Body of pancreas (tissue), 4 donors: ENCODE data around the gene NLRP5. TPM values are rescaled to one million over a fixed set of nuclear protein-coding genes. Genes with fewer than 3 reads are reported as not detected.
"Not testable (repeated sequence)": the region's sequence is repeated elsewhere in the genome, so short reads cannot be mapped to it uniquely, and the experiment has no call there.

Source experiments
- ATAC-seq: fragments of 150-250 bp; one replicate; pipeline ENCODE4 v1.9.1; 2016
- DNase-seq, 4 donors: peaks; one replicate each; pipeline ENCODE4 v3.0.0-alpha.2; 2019
- H3K27ac ChIP-seq, 4 donors: fragments of 200-600 bp; sonication (generic); 1 replicate in 3 of 4; 2 replicates in 1 of 4; pipeline versions ENCODE4 v1.5.1 to v1.6.1; 2016 to 2019; ENCODE audit warnings: mild to moderate bottlenecking in 1 of 4, mixed read lengths in 1 of 4, moderate library complexity in 1 of 4
- H3K27me3 ChIP-seq, 2 donors: fragments of 200-600 bp; sonication (generic); one replicate each; pipeline ENCODE4 v1.6.0; 2016; ENCODE audit warnings: mild to moderate bottlenecking in 1 of 2
- H3K36me3 ChIP-seq, 2 donors: fragments of 200-600 bp; sonication (generic); replicated peaks in 1 of 2; 2 replicates each; pipeline ENCODE4 v1.5.1; 2016; ENCODE audit warnings: low read depth in 2 of 2; ENCODE audit not compliant: insufficient read depth in 1 of 2
- H3K4me1 ChIP-seq: fragments of 200-600 bp; sonication (generic); one replicate; pipeline ENCODE4 v1.6.0; 2016
- H3K4me3 ChIP-seq, 2 donors: fragments of 200-600 bp; sonication (generic); 1 replicate in 1 of 2; 2 replicates in 1 of 2; pipeline ENCODE4 v1.5.1; 2016 to 2019
- H3K9me3 ChIP-seq, 3 donors: fragments of 200-600 bp; sonication (generic); 1 replicate in 2 of 3; 2 replicates in 1 of 3; pipeline ENCODE4 v1.5.1; 2016
- POLR2A ChIP-seq, 3 donors: fragments of 450-650 bp; IDR thresholded peaks; one replicate each; pipeline ENCODE4 v1.6.1; 2016; ENCODE audit warnings: antibody characterized with exemption in 3 of 3, mild to moderate bottlenecking in 2 of 3
- WGBS, 2 donors: methylation state at CpG; one replicate each; pipeline ENCODE4 v1.1.5; 2017; 5-methylcytosine and 5-hydroxymethylcytosine counted together
- intact Hi-C: fragments of 100-400 bp; cut with DNase I; formaldehyde crosslinking; loops from one replicate; pipeline ENCODE4 v1.15.1; 2023
- total RNA-seq, 2 donors: library from RNA; depleted of rRNA; stranded (reverse); fragments of >200 nt; gene quantifications; one replicate each; pipeline ENCODE4 v1.1.0, GENCODE V29; 2016
- TF ChIP-seq, protein P1 (sequence below), 7 experiments: fragments of 450-650 bp in 4 of 7; fragments of 200-600 bp in 3 of 7; sonication (generic) in 3 of 7; IDR thresholded peaks; one replicate each; pipeline ENCODE4 v1.5.1; 2016 to 2019; ENCODE audit warnings: antibody characterized with exemption in 7 of 7

The NLRP5 gene
- total RNA-seq, 2 donors from 2014 or later: not detected

DNA sequence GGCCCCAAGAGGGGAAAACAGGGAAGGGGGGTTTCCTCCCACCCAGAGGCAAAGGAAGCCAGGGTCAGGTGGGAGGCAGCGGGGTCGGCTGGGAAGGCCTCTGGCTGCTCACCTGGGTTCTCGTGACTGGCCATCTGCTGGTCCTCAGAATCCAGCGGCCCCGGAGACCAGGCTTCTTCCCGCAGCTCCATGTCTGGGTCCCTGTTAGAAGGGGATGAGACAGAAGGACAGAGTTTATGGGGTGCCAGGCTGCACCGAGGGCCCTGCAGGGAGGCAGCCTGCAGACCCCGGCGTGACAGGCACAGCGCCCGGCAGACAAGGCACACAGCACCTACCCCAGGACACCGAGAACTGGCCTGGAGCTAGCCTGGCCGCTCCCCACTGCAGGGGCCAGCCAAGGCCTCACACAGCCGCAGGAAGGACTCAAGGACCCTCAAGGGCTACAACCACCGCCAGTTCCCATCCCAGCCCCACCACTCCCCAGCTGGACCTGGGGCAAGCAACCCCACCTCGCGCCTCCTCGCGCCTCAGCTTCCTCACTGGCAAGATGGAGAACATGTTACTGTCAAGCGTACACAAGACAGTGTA, 116.5 kb downstream of the NLRP5 start:
- no peak overlapping the region for H3K4me3 ChIP-seq
- intact Hi-C loops: loop anchor here (5.0 kb wide), 1 partner anchor 59 kb away; no protein-coding TSS in a partner anchor
- H3K36me3 ChIP-seq: peaks cover 0 to 10% of the 10 kb centered on the region in 2 donors
- no peak for TF ChIP-seq POLR2A (IDR thresholded peaks at IDR 0.05)
- TF ChIP-seq, protein P1, sequence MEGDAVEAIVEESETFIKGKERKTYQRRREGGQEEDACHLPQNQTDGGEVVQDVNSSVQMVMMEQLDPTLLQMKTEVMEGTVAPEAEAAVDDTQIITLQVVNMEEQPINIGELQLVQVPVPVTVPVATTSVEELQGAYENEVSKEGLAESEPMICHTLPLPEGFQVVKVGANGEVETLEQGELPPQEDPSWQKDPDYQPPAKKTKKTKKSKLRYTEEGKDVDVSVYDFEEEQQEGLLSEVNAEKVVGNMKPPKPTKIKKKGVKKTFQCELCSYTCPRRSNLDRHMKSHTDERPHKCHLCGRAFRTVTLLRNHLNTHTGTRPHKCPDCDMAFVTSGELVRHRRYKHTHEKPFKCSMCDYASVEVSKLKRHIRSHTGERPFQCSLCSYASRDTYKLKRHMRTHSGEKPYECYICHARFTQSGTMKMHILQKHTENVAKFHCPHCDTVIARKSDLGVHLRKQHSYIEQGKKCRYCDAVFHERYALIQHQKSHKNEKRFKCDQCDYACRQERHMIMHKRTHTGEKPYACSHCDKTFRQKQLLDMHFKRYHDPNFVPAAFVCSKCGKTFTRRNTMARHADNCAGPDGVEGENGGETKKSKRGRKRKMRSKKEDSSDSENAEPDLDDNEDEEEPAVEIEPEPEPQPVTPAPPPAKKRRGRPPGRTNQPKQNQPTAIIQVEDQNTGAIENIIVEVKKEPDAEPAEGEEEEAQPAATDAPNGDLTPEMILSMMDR (IDR thresholded peaks at IDR 0.05): no peak
- H3K9me3 ChIP-seq: no peaks in the 10 kb centered on the region
- peaks cover 35% of the 10 kb centered on the region for H3K4me1 ChIP-seq
- no peaks in the 10 kb centered on the region for H3K27me3 ChIP-seq
- DNase-seq (no peak), ATAC-seq (no peak)
- H3K27ac ChIP-seq: no peak overlapping the region
- 69 to 80% methylated on average over 7 to 18 of the region's 20 CpGs for WGBS, 2 donors

DNA sequence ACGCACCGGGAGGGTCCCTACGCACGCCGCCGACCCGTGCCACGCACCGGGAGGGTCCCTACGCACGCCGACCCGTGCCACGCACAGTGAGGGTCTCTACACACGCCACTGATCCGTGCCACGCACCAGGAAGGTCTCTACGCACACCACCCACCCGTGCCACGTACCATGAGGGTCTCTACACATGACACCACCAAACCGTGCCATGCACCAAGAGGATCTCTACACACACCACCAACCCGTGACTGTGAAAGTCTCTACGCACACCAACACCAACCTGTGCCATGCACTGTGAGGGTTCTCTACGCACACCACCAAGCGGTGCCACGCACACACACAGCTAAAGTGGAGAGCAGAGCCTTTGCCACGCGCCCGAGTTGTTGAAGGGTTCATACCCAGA, 117.8 kb downstream of the NLRP5 start:
- H3K4me1 ChIP-seq: peaks cover 48% of the 10 kb centered on the region
- intact Hi-C loops: loop anchor here (5.0 kb wide), 1 partner anchor 58 kb away; no protein-coding TSS in a partner anchor
- 93% methylated on average over 15 to 16 of the region's 29 CpGs for WGBS, 2 donors

DNA sequence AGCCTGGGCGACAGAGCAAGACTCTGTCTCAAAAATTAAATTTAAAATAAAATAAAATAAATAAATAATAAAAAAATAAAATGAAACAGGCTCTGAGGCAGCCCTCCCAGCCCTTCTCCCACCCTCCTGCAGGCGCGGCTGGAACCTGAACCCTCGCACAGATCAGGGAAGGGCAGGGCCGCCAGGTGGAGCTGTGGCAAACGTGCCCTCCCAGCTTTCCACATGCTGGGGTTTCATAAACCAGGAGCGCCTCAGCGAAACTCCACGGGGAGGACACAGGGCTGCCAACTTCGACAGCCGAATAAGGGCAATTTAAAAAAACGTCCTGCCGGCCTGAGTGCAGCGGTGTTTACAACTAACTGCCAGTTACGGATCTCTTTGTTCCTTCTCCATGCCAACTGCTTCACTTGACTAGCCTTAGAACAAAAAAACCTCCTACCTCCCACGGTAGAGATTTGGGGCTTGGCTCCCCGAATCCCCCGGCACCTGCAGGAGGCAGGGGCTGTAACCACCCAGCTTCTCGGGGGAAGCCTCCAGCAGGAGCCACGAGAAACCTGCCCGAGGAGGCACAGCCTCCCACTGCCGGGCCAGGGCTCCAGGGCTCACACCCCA, 118.6 kb downstream of the NLRP5 start:
- Histone ChIP-seq H3K27me3 (no peaks in the 10 kb centered on the region), H3K4me3 (no peak overlapping the region), H3K4me1 (peaks cover 56% of the 10 kb centered on the region), H3K9me3 (no peaks in the 10 kb centered on the region), H3K27ac (peak overlapping the region; percentile 67 to 86 (median 71)), H3K36me3 (peaks cover 0 to 10% of the 10 kb centered on the region in 2 donors)
- ATAC-seq (peak; percentile 89), DNase-seq (peak; percentile 86 to 91 (median 89))
- 13 to 21% methylated on average over 21 to 22 of the region's 22 CpGs for WGBS, 2 donors
- intact Hi-C loops: loop anchor here (5.0 kb wide), 1 partner anchor 42 kb away; no protein-coding TSS in a partner anchor
- TF ChIP-seq, protein P1 (IDR thresholded peaks at IDR 0.05): peak; percentile 78 to 90 (median 88)
- no peak for TF ChIP-seq POLR2A (IDR thresholded peaks at IDR 0.05)

More for the DNA sequence above, 117.8 kb downstream of the NLRP5 start:
- TF ChIP-seq, protein P1 (IDR thresholded peaks at IDR 0.05): no peak
- no peak for TF ChIP-seq POLR2A (IDR thresholded peaks at IDR 0.05)
- peaks cover 0 to 10% of the 10 kb centered on the region in 2 donors for H3K36me3 ChIP-seq
- H3K27me3 ChIP-seq: no peaks in the 10 kb centered on the region
- no peak for ATAC-seq
- peak overlapping the region in 1 of 4 donors; percentile 67 for H3K27ac ChIP-seq
- H3K4me3 ChIP-seq: no peak overlapping the region
- DNase-seq: no peak
- H3K9me3 ChIP-seq: no peaks in the 10 kb centered on the region

DNA sequence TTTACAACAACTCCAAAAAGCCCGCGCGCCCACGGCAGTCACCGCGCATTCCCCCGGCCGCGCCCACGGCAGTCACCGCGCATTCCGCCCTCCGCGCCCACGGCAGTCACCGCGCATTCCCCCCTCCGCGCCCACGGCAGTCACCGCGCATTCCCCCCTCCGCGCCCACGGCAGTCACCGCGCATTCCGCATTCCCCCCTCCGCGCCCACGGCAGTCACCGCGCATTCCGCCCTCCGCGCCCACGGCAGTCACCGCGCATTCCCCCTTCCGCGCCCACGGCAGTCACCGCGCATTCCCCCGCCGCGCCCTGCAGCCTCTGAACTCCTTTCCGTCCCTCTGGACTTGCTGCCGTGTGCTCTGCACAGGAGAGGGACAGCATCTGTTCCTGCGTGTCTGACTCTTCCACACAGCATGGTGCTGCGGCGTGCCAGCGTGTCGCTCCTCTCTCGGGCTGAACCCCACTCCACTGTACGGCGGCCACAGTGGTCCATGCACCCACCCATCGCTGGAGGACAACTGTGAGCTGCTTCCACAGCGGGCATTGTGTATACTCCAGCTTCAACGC, 119.3 kb downstream of the NLRP5 start:
- intact Hi-C loops: loop anchor here (5.0 kb wide), 1 partner anchor 41 kb away; no protein-coding TSS in a partner anchor
- not testable (repeated sequence) for ATAC-seq, H3K4me3 ChIP-seq, H3K27me3 ChIP-seq, H3K9me3 ChIP-seq, DNase-seq
- H3K4me1 ChIP-seq: peaks cover 63% of the 10 kb centered on the region
- H3K27ac ChIP-seq: peak overlapping the region; percentile 67 to 86 (median 71)
- WGBS, 2 donors: 90 to 93% methylated on average over 55 to 61 of the region's 61 CpGs
- H3K36me3 ChIP-seq: peaks cover 0 to 10% of the 10 kb centered on the region in 2 donors

DNA sequence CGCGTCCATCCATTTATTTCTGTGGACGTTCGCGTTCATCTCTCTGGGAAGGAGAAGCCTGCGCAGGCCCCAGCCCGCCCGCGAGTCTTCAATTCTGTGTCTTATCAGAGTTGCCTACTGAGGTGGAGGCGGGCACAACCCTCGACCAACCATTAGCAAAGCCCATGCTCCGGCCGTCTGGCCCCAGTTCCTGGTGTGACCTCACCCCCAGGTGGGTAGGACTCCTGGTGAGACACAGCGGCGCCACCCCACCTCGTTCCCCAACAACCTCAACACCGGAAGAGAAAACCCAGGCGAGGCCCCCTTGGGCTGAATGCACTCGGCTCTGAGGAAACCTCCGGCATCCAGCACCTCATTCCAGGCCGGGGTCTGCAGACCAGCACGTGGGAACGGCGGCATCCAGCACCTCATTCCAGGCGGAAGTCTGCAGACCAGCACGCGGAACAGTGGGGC, 119.8 kb downstream of the NLRP5 start:
- no peak for DNase-seq
- Histone ChIP-seq H3K9me3 (no peaks in the 10 kb centered on the region), H3K4me1 (peaks cover 68% of the 10 kb centered on the region), H3K27me3 (no peaks in the 10 kb centered on the region), H3K4me3 (no peak overlapping the region), H3K27ac (peak overlapping the region in 2 of 4 donors; percentile 73 to 86), H3K36me3 (peaks cover 0 to 6% of the 10 kb centered on the region in 2 donors)
- ATAC-seq: no peak
- intact Hi-C loops: loop anchor here (5.0 kb wide), 1 partner anchor 41 kb away; no protein-coding TSS in a partner anchor
- WGBS, 2 donors: 82 to 83% methylated on average over 23 to 27 of the region's 27 CpGs
- TF ChIP-seq, protein P1 (IDR thresholded peaks at IDR 0.05): no peak
